C4-2B (cell line): ENCODE measurements around the gene PLXNA3.

Source experiments
- CTCF ChIP-seq: fragments of 450-650 bp; conservative IDR thresholded peaks from 2 replicates; pipeline ENCODE4 v1.5.1; 2017; ENCODE audit warnings: mild to moderate bottlenecking
- ZFX ChIP-seq: fragments of 450-650 bp; IDR thresholded peaks from 2 replicates; pipeline ENCODE4 v1.6.1; 2017

DNA sequence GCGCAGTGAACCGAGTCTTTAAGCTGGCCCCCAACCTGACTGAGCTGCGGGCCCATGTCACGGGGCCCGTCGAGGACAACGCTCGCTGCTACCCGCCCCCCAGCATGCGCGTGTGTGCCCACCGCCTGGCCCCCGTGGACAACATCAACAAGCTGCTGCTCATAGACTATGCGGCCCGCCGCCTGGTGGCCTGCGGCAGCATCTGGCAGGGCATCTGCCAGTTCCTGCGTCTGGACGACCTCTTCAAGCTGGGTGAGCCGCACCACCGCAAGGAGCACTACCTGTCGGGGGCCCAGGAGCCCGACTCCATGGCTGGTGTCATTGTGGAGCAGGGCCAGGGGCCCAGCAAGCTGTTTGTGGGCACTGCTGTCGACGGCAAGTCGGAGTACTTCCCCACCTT lies 2.2 kb downstream of the PLXNA3 start:
- TF ChIP-seq CTCF (no peak), ZFX (no peak)
